AG04450 (cell line): ENCODE measurements around the gene TSHZ2. TPM values are rescaled to one million over a fixed set of nuclear protein-coding genes. Genes with fewer than 3 reads are reported as not detected.

ENCODE experiments used
- CTCF ChIA-PET: fragments of 300-600, 350-600 bp; formaldehyde crosslinking; extraction: SDS; loops from one replicate; lab custom pipeline; 2022; ENCODE audit warnings: antibody characterized with exemption, inconsistent platforms; lab: Charles Lee
- POLR2A ChIA-PET: fragments of 350-600 bp; formaldehyde crosslinking; extraction: SDS; loops from one replicate; lab custom pipeline; 2021; ENCODE audit warnings: antibody characterized with exemption, inconsistent platforms; lab: Yijun Ruan, JAX
- DNase-seq: peaks from one replicate; pipeline ENCODE4 v3.0.0-alpha.2; 2011; ENCODE audit warnings: low read depth, low spot score
- H3K27ac ChIP-seq: one replicate; pipeline ENCODE4 v1.5.1; 2012; ENCODE audit warnings: low read depth, low read length, control low read depth
- H3K27me3 ChIP-seq: one replicate; pipeline ENCODE4 v1.6.0; 2012; ENCODE audit warnings: low read length; ENCODE audit not compliant: control insufficient read depth, insufficient read depth
- H3K4me3 ChIP-seq: 2 replicates; pipeline ENCODE4 v1.5.1; 2011; ENCODE audit warnings: mild to moderate bottlenecking, low read depth, low read length, control low read depth
- H3K9me3 ChIP-seq: 2 replicates; pipeline ENCODE4 v1.5.1; 2012; ENCODE audit warnings: low read length; ENCODE audit not compliant: control insufficient read depth, insufficient read depth
- polyA plus RNA-seq: library from polyadenylated mRNA; depleted of rRNA; stranded (reverse); fragments of >200 nt; gene quantifications from 2 replicates; pipeline ENCODE4 v1.2.3, GENCODE V29; 2011
- TF ChIP-seq, protein P1 (sequence below): IDR thresholded peaks from 2 replicates; pipeline ENCODE4 v1.5.1; 2011; ENCODE audit warnings: low read depth, low read length, control low read depth, inconsistent platforms

TSHZ2 gene
- polyA plus RNA-seq, 1 experiment: not detected

DNA sequence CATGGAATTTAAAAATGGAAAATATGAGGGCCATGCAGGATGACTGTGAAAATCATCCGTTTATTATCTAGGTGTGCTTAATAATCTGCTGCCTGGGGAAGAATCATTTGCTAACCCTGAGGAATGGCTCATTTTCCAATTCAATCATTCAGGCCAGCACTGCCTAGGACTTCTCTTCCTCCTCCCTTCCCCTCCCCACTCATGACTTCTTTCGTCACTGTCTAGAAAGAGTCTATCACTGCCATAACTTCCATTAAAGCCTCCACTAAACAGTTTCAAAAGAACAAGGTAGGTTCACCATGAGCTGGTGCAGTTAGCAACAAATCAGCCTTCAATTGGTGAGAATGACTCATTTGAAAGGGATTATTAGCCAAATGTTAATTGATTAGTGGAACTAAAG is 43.9 kb downstream of the TSHZ2 start:
- ChIA-PET CTCF (no interaction called here), POLR2A (no interaction called here)
- H3K27ac ChIP-seq: no peak overlapping the region
- TF ChIP-seq, protein P1, sequence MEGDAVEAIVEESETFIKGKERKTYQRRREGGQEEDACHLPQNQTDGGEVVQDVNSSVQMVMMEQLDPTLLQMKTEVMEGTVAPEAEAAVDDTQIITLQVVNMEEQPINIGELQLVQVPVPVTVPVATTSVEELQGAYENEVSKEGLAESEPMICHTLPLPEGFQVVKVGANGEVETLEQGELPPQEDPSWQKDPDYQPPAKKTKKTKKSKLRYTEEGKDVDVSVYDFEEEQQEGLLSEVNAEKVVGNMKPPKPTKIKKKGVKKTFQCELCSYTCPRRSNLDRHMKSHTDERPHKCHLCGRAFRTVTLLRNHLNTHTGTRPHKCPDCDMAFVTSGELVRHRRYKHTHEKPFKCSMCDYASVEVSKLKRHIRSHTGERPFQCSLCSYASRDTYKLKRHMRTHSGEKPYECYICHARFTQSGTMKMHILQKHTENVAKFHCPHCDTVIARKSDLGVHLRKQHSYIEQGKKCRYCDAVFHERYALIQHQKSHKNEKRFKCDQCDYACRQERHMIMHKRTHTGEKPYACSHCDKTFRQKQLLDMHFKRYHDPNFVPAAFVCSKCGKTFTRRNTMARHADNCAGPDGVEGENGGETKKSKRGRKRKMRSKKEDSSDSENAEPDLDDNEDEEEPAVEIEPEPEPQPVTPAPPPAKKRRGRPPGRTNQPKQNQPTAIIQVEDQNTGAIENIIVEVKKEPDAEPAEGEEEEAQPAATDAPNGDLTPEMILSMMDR: no peak
- no peaks in the 10 kb centered on the region for H3K9me3 ChIP-seq
- DNase-seq: no peak
- H3K27me3 ChIP-seq: no peaks in the 10 kb centered on the region
- H3K4me3 ChIP-seq: no peak overlapping the region

DNA sequence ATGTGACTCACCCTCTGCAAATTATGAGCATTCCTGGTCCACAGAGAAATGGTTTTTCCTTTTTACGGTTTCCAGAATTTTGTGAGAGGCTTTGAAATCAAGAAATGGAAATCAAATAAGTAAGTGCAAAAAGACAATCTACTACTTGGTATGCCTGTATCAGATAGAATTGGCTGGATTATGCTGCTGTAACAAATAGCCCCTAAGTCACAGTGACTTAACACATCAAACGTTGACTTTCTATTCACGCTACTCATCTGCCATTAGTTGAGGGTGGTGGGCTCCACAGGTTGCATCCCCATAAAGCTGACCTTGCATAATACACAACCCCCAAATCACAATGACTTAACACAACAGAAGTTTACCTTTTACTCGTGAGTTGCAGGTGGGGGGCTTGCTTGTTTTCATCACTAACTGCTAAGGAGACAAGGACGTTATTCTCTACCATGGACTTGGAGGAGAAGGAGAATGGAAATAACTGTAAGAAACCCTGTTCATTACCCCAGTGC is 44.4 kb downstream of the TSHZ2 start:
- TF ChIP-seq, protein P1: no peak
- no peak for DNase-seq
- Histone ChIP-seq H3K27ac (no peak overlapping the region), H3K4me3 (no peak overlapping the region), H3K27me3 (no peaks in the 10 kb centered on the region), H3K9me3 (no peaks in the 10 kb centered on the region)
- CTCF ChIA-PET: no interaction called here
- POLR2A ChIA-PET: no interaction called here

DNA sequence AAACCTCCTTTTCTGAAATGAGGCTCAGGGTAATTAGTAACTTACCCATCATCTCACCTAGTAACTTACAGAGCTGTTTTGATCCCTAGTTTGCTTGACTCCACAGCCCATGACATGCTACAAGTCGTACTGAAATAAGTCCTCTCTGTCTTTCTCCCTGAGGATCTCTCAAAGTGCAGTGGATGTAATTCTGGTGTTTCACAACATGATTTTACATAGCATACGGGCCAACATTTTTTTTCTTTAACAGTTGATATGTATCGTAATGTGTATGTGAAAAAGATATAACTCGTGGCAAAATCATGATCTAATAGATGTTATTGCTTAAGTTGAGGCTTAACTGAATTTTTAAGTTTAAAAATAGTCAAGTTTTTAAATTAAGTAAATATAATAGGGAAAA is 45.0 kb downstream of the TSHZ2 start:
- TF ChIP-seq, protein P1: no peak
- H3K27ac ChIP-seq: no peak overlapping the region
- H3K9me3 ChIP-seq: no peaks in the 10 kb centered on the region
- H3K4me3 ChIP-seq: no peak overlapping the region
- ChIA-PET CTCF (no interaction called here), POLR2A (no interaction called here)
- H3K27me3 ChIP-seq: no peaks in the 10 kb centered on the region
- no peak for DNase-seq

DNA sequence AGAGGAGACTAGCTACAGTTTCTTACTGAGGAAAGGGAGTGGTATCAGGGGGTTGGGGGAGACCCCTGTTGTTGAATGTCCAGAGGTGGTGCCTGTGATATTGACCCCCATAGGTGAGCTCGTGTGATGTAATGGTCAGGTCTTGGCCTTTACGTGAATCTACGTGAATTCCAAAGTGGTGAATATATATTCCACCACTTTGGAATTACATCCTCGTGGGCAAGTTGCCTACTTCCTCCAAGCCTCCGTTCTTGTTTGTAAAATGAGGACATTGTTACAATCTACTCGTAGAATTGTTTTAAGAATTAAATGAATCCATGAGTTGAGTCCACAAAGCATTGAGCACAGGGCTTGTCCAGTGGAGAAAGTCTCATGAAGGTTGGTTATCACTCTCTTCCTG is 47.3 kb downstream of the TSHZ2 start:
- TF ChIP-seq, protein P1: no peak
- POLR2A ChIA-PET: no interaction called here
- CTCF ChIA-PET: no interaction called here
- no peaks in the 10 kb centered on the region for H3K9me3 ChIP-seq
- H3K4me3 ChIP-seq: no peak overlapping the region
- no peak for DNase-seq
- H3K27me3 ChIP-seq: no peaks in the 10 kb centered on the region
- H3K27ac ChIP-seq: no peak overlapping the region

DNA sequence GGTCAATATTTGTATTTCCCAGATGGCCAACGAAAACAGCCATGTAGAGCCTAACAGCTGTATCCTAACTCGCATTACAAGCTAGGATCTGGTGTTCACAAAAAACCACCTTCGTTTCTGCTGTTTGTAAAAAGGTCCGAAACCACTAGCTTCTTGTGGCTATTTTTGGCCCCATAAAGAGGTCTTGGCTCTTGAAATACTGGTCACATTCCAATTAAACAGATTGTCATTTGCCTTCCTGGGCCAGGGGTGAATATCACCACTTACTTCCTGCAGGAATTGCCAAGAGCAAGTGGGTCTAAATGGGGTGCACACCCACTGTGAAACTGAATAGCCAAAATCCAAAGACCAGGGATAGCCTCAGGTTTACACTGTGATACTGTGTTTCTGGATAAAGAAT is 48.2 kb downstream of the TSHZ2 start:
- Histone ChIP-seq H3K27me3 (no peaks in the 10 kb centered on the region), H3K27ac (no peak overlapping the region), H3K4me3 (no peak overlapping the region), H3K9me3 (no peaks in the 10 kb centered on the region)
- POLR2A ChIA-PET: no interaction called here
- TF ChIP-seq, protein P1: no peak
- no peak for DNase-seq
- CTCF ChIA-PET: no interaction called here
